HT-29 (cell line): ENCODE data around the gene LMX1B. TPM values are rescaled to one million over a fixed set of nuclear protein-coding genes. Genes with fewer than 3 reads are reported as not detected.

ENCODE experiments used
- DNase-seq: peaks from one replicate; pipeline ENCODE4 v3.0.0-alpha.2; 2015; ENCODE audit warnings: low spot score
- total RNA-seq: library from RNA; depleted of rRNA; stranded (reverse); fragments of >200 nt; shearing (Covaris generic); gene quantifications from 2 replicates; pipeline ENCODE4 v1.2.3, GENCODE V29; 2014

LMX1B gene
- total RNA-seq, 1 experiment from 2014 or later = not detected

DNA sequence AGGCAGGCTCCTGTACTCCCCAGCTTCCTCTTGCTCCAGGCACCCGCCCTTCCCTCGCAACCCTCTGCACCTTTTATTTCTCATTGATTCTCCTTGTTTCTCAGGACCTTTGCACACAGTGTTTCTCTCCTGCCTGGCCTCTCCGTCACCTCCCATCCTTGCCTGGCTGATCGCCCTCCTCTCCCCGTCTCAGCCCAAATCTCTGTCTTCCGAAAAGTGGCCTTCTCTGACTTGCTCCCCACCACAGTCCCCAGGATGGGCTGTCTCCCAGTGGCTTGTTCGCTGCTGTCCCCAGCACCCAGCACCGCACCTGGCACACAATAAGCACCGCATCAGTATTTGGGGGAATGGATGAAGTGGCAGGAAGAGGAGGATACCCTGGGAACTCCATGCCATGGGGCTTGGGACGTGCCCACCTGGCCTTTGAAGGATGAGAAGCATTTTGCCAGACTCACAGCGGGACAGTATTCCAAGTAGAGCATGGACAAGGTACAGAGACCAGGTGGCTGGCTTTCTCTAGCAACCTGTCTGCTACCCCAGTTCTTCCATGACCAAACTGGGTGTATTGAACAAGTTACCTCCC lies 62.5 kb downstream of the LMX1B start:
- no peak for DNase-seq

DNA sequence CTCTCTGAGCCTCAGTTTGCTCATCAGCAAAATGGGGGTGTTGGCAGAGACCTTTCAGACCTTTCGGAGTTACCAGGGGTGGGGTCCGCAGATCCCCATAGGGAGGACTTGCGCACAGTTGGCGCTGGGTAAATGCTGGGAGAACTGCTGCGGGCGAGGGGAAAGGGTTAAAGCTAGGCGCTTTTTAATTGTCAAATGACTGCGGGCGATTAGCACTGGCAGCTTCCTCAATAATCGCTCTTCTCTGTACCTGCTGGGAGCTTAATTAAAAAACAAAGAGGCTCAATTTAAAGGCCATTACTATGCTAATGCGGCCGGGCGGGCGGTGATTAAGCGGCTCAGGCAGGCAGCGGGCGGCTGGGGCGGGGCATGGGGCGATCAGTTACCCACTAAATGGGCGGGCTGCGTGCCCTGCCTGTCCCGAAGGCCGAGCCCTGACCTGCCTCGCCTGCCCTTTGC lies 63.0 kb downstream of the LMX1B start:
- DNase-seq = no peak

DNA sequence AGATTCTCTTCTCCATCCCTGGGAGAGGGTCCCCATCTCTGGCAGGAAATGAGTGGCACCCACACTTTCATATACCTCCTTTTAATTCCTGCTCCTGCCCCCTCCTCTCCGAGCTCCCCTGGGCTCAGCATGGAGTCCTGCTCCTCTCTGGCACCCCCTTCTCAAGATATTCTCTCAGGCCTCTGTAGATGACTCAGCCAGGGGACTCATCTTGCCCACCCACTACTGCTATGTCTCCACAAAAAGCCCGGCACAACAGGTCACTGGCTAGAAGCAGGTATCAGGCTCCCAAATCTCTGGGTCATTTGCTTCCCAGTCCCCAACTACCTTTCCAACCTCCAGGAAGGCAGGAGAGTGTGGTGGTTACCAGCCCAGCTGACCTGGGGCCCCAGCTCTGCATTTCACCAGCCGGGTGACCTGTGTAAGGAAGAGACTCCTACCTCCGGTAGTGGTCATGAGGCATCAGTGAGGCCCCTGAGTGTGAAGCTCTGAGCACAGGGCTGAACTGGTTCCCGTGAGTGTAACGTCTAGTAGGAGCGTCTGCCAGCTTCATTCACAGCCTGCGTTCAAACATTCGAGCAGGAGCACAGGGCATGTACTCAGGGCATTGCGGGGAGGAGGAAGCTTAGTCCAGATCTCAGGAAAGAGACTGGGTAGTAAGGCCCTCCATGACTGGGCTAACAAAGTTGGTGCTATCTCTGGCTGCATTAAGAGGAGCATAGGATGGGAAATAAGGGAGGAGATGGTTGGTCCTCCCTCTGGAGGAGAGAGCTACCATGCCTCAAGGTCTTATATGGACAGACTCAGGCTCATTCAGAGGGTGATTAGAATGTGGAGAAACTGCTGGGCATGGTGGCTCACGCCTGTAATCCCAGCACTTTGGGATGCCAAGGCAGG lies 63.7 kb downstream of the LMX1B start:
- DNase-seq = no peak

DNA sequence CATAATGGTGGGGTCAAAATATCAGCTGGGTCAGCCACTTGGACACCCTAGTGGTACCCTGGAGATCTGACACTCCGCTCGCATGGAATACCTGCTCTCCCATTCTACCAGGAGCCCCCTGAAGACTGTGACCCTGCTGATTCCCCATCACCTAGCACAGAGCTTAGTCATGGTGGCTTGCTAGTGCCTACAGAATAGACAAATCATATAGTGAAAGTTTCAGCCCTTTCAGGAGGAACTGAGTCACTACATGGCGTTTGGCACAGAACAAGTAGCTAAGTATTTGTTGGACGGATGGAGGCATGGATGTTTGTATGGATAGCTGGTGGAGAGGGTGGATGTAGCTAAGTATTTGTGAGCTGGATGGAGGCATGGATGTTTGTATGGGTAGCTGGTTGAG lies 65.3 kb downstream of the LMX1B start:
- no peak for DNase-seq

DNA sequence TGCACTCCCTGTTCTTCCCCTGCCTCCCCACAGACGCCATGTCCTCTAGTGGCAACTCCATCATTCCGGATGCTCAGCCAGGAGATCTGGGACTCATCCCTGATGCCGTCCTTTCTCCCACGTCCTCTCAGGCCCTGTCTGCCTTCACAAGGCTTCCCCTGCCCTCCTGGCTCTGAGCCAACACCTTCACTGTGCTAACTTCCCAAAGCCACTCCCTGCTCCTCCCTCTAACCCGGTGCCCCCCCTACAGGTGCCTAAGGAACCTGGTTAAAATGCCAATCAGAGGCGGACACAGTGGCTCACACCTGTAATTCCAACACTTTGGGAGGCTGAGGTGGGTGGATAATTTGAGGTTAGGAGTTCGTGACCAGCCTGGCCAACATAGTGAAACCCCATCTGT lies 67.6 kb downstream of the LMX1B start:
- DNase-seq = peak; percentile 19

DNA sequence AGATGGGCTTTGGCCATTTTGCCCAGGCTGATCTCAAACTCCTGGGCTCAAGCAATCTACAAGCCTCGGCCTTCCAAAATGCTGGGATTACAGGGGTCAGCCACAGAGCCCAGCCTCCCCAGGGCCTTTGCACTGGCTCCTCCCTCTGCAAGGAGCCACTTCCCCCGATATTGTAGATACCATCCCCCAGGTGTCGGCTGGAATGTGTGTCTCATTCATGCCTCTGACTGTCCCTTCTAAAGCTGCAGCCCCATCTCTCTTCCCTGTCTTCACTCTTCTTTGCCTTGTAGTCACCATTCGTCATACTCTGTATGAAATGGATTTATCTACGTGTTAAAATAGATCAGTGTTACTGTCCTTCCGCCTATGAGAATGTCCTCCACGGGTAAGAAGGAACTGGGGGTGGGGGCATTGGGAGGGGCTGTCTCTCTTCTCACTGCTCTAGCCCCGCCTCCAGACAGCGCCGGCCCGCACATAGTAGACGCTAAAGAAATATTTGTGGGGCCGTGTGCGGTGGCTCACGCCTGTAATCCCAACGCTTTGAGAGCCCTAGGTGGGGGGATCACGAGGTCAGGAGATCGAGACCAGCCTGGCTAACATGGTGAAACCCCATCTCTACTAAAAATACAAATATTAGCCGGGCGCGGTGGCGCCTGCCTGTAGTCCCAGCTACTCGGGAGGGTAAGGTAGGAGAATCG lies 68.5 kb downstream of the LMX1B start:
- no peak for DNase-seq

DNA sequence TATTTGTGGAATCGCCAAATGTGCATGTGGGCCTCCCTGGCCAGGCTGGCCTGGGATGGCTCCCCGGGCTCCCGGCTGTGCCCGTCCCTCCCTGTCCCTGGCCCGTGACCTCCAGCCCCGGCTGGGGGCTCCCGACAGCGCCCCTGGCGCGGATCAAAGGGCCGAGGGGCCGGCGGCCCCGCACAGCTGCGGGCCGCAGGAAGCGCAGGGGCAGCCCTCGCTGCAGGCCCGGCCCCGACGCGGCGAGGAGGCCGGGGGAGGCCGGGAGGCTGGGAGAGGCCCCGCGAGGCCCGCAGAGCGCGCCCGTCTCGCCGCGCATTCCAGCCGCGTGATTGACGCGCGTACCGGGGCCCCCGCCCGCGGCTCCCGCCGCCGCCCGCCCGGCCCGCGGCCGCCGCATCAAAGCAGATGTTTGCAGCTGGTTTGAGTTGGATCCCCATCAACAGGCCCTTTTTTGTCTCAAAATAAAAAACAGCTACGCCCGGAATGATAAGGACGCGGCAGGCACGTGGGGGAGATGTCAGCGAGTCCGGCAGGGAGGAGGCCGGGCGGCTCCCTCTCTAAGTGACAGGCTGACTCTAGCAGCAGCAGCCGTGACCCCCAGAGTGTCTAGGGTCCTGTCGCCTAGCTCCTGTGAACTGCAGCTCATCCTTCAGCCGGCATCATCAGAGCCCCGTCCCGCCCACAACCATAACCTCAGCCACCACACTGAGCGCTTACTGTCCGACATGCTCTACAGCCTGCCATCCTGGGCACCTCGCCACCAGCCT lies 69.4 kb downstream of the LMX1B start:
- DNase-seq = no peak

DNA sequence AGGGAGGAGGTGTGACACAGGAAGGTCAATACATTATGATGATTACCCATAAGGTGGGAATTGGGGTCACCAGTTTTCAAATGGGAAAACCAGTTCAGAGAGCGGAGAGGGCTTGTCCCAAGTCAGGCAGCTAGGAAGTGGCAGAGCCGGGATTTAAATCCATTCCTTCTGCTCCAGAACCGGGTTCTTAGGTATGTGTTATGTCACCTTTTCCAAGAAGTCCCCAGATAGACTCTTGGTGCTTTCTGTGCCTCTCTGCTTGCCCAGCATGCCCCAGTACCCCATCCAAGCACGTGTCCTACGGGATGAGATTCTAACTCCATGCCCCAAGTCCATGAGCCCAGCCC lies 69.9 kb downstream of the LMX1B start:
- no peak for DNase-seq

DNA sequence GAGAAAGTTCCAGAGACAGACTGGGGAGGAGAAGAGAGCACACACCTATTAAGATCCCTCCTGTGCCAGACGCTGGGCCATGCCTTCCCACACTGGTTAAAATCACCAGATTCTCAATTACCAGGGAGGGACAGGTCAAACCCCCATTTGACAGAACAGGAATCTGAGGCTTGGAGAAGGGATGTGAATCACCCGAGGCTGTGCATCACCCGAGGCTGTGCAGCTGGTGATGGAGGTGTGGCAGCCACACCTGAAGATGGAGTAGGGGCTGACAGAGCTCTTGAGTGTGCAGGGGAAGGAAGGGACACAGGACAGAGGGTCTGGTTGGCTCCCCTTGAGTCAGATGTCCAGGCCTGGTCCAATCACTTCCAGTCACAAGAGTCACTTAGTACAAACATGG lies 70.6 kb downstream of the LMX1B start:
- no peak for DNase-seq

DNA sequence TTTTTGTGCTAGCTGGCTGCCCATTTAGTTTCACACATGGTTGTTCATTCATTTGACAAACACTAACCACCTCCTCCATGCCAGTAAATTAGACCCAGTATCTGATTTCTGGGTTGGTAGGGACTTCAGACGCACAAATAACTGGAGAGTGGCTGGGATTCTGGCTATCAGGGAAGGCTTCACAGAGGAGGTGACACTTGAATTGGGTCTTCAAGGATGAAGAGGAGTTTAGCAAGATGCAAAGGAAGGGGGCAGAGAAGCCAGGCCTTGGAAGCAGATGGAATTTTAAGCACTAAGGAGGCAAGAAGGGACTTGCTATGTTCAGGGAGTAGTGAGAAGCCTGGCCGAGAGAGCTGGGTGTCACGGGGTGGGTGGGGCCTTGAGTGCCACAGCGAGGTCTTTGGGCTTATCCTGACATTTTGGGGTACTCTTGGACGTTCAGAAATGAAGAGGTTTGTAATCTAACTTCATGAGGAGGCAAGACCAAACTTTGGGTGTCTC lies 71.3 kb downstream of the LMX1B start:
- no peak for DNase-seq

DNA sequence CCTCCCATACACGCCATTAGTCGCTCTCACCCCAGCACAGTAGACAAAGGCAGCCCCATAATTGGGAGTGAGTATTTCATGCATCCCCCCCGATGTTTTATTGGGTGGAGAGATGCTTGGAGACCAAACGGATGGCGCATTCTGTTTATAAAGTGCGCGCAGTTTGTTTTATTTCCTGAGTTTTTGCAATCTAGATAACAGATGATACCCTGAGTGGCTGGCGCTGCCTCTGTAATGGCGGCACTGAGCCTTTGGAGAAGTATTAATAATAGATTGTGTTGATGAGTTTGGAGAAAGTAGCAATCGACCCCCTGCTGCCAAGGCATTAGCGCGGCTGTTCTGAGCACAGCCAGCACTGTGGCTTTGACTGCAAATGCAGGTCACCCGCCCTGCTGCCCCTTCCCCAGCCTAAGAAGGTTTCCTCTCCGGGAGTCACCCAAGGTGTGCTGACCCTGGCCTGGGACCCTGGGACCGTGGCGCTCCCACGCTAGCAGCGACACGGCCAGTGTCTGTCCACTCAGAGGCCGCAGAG lies 74.3 kb downstream of the LMX1B start:
- DNase-seq = no peak

DNA sequence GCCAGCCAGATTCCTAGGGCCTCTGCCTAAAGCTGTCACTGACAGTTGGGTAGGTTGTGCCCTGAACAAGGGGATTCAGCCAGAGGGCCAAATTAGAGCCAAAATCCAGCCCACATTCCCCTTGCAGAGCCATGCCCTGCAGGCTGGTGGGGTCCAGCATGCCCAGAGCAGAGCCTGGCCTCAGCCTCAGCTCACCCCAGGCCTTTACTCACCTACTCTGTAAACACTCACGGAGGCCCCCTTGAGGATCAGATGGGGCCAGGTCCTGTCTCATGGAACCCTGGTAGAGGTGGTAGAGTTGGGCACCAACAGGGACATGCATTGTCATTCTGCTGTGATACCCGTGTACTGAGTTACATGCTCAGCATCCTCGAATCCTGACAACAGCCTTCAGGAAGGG lies 74.9 kb downstream of the LMX1B start:
- DNase-seq = no peak

DNA sequence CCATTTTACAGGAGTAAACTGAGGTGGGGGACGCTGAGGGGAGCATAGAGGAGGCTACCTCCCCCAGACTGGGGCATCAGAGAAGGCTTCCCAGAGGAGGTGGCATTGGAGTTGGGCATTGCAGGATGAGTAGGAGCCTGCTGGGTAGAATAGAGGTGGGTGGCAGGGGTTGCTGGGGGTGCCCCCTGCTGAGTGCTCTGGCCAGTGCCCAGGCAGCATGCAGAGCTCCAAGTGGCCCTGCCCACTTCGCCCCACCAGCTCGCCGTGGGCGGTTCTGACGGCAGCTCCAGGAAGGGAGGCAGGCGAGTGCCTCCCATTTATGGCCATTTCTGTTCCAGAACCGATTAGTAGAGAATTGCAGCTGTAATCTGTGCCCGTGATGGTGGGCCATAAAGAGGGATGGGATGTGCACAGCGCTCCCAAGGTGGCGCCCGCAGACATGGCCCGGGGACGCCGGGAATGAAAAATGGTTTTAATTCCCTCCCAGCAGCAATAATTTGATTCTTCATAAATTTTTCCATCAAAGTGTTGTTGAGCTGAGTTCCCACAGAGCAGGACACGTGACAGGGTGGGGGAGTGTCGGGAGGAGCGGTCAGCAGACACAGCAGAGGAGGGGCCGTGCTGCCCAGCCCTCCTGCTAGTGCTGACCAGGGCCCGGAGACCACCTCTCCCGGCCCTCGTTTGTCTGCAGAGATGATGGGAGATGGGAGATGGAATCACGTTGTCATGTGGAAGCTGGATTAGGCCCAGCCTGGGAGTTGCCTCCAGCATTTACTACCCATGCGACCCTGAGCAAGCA lies 75.5 kb downstream of the LMX1B start:
- DNase-seq = no peak

DNA sequence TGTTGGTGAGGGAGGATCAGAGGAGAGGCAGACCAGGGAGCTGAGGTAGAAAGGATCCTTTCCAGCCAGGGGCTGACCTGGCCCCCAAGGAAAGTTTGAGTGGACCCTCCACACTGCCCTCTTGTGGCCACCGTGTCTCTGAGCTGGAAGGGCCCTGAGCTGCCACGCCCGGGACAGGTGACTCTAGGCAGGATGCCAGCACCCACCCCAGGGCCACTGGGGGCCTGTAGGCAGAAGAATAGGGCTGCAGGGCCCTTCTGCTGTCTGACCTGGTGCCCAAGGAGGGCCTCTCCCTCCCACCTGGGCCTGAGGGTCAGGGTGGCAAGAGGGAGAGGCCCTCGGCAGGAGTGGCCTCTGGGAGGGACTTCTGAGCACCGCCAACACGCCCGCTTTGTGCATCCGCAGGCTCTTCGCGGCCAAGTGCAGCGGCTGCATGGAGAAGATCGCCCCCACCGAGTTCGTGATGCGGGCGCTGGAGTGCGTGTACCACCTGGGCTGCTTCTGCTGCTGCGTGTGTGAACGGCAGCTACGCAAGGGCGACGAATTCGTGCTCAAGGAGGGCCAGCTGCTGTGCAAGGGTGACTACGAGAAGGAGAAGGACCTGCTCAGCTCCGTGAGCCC lies 76.8 kb downstream of the LMX1B start:
- DNase-seq = peak; percentile 64

DNA sequence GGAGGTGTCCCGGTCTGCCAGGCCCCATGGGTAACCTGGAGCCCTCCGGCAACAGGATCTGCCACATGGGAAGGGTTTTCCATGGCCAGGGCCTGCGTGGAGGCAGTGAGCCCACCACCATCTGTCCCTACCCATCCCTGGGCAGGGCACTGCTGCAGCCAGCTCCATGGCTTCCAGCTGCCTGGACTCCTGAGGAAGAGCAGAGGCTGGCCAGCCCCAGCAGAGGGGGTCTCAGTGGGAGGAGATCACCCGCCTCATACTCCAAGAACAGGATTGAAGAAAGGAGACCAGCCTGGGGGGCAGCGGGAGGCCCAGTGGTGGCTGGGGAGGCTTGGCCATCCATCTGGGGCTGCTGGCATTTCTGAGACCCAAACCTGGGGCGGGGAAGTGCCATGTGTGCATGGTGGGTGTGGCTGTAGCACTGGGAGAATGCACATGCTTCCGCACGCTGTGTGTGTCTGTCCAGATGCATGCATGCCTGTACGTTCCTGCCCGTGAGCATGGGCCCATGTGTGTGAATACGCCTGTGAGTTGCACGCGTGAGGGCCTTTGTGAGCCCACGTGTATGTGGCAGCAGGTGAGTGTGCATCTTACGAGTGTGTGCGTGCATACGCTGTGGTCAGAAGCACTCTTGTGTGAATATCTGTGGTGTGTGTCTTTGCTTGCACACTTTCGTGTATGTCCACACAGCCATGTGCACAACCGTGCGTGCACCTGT lies 78.5 kb downstream of the LMX1B start:
- no peak for DNase-seq

DNA sequence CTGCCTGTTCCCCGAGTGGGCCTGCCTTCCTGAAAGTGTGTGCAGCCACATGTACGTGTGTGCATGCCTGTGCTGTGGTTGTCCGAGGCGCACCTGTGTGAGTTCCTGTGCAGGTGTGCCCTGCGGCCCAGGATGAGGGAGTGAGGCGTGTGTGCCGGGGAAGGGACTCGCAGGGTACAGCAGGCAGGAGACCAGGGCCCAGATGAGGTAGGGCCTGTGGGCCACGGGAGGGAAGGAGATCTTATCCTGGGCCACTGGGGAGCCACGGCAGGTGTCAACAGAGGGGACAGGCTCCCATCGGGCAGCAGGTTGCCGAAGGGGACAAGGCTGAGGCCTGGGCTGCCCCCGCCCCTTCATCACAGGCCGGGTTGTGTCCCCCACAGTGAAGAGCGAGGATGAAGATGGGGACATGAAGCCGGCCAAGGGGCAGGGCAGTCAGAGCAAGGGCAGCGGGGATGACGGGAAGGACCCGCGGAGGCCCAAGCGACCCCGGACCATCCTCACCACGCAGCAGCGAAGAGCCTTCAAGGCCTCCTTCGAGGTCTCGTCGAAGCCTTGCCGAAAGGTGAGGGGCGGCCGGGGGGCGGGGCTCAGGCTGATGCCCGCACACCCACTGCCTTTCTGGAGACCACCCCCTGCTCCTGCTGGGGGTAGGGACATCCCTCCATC lies 79.2 kb downstream of the LMX1B start:
- DNase-seq = no peak

DNA sequence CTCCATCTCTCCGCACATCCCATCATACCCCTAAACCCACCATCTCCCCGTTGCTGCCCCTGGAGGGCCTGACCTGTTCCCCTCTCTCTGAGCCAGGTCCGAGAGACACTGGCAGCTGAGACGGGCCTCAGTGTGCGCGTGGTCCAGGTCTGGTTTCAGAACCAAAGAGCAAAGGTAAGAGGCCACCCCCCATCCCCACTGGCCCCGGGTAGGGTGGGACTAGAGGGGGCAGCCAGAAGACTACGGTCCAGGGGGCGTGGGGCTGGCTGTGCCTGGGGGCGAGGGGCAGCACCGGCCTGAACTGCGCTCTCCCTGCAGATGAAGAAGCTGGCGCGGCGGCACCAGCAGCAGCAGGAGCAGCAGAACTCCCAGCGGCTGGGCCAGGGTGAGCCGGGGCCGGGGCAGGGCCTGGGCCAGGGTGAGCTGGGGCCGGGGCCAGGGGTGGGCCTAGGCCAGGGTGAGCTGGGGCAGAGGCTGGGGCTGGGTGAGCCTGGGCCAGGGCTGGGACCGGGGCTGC lies 79.8 kb downstream of the LMX1B start:
- DNase-seq = no peak

DNA sequence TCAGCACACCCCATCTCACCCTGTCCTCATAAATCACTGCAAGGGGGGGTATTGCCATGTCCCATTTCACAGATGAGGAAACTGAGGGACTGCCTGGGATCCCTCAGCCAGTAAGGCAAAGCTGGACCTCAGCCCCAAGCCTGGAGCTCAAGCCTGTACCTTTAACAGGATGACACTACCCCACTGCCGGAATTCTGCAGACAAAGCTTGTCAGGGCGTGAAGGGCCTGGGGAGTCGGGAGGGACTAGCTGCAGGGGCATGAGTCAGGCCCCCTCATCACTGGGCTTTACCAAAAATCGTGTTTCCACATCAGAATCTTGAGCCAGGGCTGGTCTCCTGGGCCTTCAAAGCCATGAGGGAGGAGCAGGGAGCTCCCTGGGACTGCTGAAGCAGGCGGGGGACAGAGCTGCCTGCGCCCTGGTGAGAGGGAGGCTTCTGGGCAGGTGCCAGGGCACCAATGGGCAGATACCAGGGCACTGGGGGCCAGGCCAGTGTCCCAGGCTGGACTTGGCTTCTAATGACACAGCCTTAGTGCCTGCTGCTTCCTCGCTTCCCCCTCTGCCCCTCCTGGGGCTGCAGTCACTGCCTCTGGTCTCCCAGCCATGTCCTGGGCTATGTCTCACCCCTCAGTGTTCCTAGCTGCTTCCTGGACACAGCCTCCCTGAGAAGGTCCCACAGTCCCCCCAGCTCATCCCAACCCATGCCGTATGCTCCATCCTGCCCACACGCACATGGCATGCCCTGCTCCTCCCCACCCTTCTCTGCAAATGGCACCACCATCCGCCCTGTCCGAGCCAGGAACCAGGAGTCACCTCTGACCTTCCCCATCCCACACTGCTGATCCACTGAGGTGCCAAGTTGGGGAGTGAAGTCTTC lies 80.7 kb downstream of the LMX1B start:
- no peak for DNase-seq
